Neural progenitor cell (in vitro differentiated cells): Measurements from ENCODE around the gene NNMT. TPM values are rescaled to one million over a fixed set of nuclear protein-coding genes. Genes with fewer than 3 reads are reported as not detected.

Experiments used
- DNase-seq: peaks from one replicate; pipeline ENCODE4 v3.0.0-alpha.2; 2016; ENCODE audit warnings: low spot score
- H2AFZ ChIP-seq: fragments of 200-600 bp; sonication (generic); replicated peaks from 2 replicates; pipeline ENCODE4 v1.6.1; 2016; ENCODE audit warnings: antibody characterized with exemption
- H3F3A ChIP-seq: fragments of 200-600 bp; sonication (generic); 2 replicates; pipeline ENCODE4 v1.6.1; 2016; ENCODE audit warnings: antibody characterized with exemption, low read depth
- H3K27ac ChIP-seq: fragments of 200-600 bp; sonication (generic); 2 replicates; pipeline ENCODE4 v1.5.1; 2016; ENCODE audit warnings: mild to moderate bottlenecking
- H3K27me3 ChIP-seq: fragments of 200-600 bp; sonication (generic); 2 replicates; pipeline ENCODE4 v1.6.1; 2016; ENCODE audit warnings: mild to moderate bottlenecking, moderate library complexity
- H3K36me3 ChIP-seq: fragments of 200-600 bp; sonication (generic); 2 replicates; pipeline ENCODE4 v1.5.1; 2016
- H3K4me1 ChIP-seq: fragments of 200-600 bp; sonication (generic); 2 replicates; pipeline ENCODE4 v1.6.1; 2016; ENCODE audit warnings: mixed run types
- H3K4me2 ChIP-seq: fragments of 200-600 bp; sonication (generic); 2 replicates; pipeline ENCODE4 v1.6.1; 2016
- H3K4me3 ChIP-seq: fragments of 200-600 bp; sonication (generic); 2 replicates; pipeline ENCODE4 v1.5.1; 2016
- H3K79me2 ChIP-seq: fragments of 200-600 bp; sonication (generic); 2 replicates; pipeline ENCODE4 v1.6.1; 2016; ENCODE audit warnings: low read depth
- H3K9ac ChIP-seq: fragments of 200-600 bp; sonication (generic); 2 replicates; pipeline ENCODE4 v1.6.1; 2016
- H3K9me3 ChIP-seq: fragments of 200-600 bp; sonication (generic); 2 replicates; pipeline ENCODE4 v1.5.1; 2016; ENCODE audit warnings: low read depth
- H4K20me1 ChIP-seq: fragments of 200-600 bp; sonication (generic); 2 replicates; pipeline ENCODE4 v1.6.1; 2016; ENCODE audit warnings: low read depth
- H3K27ac Mint-ChIP-seq: 3 replicates; pipeline ENCODE4 v1.8.0; 2021; ENCODE audit warnings: mixed read lengths
- H3K27me3 Mint-ChIP-seq: 2 replicates; pipeline ENCODE4 v1.8.0; 2022; ENCODE audit warnings: low read depth, mild to moderate bottlenecking, inconsistent platforms, moderate library complexity, mixed read lengths; ENCODE audit not compliant: insufficient read depth
- H3K36me3 Mint-ChIP-seq: 3 replicates; pipeline ENCODE4 v1.8.0; 2021; ENCODE audit warnings: mixed read lengths
- H3K4me1 Mint-ChIP-seq: 3 replicates; pipeline ENCODE4 v1.8.0; 2021; ENCODE audit warnings: mixed read lengths
- H3K4me3 Mint-ChIP-seq: 3 replicates; pipeline ENCODE4 v1.8.0; 2021; ENCODE audit warnings: mild to moderate bottlenecking, moderate library complexity, mixed read lengths
- H3K9me3 Mint-ChIP-seq: 3 replicates; pipeline ENCODE4 v1.8.0; 2020; ENCODE audit warnings: mixed read lengths
- EZH2 ChIP-seq: fragments of 200-600 bp; sonication (generic); IDR thresholded peaks from 2 replicates; pipeline ENCODE4 v1.6.1; 2017; ENCODE audit warnings: antibody characterized with exemption, mild to moderate bottlenecking, moderate library complexity
- EZH2phosphoT487 ChIP-seq: fragments of 200-600 bp; sonication (generic); IDR thresholded peaks from 2 replicates; pipeline ENCODE4 v1.6.1; 2017; ENCODE audit warnings: antibody characterized with exemption
- total RNA-seq: library from RNA; depleted of rRNA; stranded (reverse); fragments of >200 nt; gene quantifications from 2 replicates; pipeline ENCODE4 v1.2.3, GENCODE V29; 2015; ENCODE audit warnings: low replicate concordance
- TF ChIP-seq, protein P1 (sequence below): fragments of 200-600 bp; sonication (generic); IDR thresholded peaks from 2 replicates; pipeline ENCODE4 v1.5.1; 2017; ENCODE audit warnings: antibody characterized with exemption, mild to moderate bottlenecking

NNMT gene
- total RNA-seq, 1 donor from 2014 or later, result not detected

DNA sequence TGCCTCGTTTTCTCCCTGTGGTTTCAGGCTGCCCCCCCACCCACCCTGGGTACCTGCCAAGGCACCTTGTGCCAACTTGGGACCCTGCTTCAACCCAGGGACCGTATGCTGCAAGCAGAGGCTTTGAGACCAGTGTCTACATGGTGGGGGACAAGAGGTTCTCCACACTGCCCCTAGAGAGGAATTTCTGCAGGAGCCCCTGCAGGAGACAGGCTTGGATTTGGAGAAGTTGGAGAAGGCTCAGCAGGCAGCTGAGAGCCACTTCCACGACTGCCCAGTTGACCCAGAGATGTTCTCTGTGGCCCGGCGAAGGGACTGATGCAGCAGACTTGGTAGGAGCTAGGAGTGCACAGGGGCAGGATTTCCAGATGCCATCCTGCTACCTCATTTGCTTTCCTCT is 20.1 kb upstream of the NNMT start:
- Mint-ChIP-seq H3K27ac (no peak overlapping the region), H3K4me3 (no peak overlapping the region), H3K9me3 (no peaks in the 10 kb centered on the region), H3K27me3 (peaks cover 2% of the 10 kb centered on the region), H3K36me3 (no peaks in the 10 kb centered on the region), H3K4me1 (peaks cover 1% of the 10 kb centered on the region)
- TF ChIP-seq, protein P1, sequence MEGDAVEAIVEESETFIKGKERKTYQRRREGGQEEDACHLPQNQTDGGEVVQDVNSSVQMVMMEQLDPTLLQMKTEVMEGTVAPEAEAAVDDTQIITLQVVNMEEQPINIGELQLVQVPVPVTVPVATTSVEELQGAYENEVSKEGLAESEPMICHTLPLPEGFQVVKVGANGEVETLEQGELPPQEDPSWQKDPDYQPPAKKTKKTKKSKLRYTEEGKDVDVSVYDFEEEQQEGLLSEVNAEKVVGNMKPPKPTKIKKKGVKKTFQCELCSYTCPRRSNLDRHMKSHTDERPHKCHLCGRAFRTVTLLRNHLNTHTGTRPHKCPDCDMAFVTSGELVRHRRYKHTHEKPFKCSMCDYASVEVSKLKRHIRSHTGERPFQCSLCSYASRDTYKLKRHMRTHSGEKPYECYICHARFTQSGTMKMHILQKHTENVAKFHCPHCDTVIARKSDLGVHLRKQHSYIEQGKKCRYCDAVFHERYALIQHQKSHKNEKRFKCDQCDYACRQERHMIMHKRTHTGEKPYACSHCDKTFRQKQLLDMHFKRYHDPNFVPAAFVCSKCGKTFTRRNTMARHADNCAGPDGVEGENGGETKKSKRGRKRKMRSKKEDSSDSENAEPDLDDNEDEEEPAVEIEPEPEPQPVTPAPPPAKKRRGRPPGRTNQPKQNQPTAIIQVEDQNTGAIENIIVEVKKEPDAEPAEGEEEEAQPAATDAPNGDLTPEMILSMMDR, result no peak
- no peak for TF ChIP-seq EZH2phosphoT487
- TF ChIP-seq EZH2, result no peak
- Histone ChIP-seq H3K36me3 (no peaks in the 10 kb centered on the region), H3F3A (no peaks in the 10 kb centered on the region), H3K9me3 (no peaks in the 10 kb centered on the region), H3K27ac (no peak overlapping the region), H4K20me1 (no peaks in the 10 kb centered on the region), H2AFZ (no peak overlapping the region), H3K4me1 (peaks cover 3% of the 10 kb centered on the region), H3K4me2 (no peak overlapping the region), H3K9ac (no peak overlapping the region), H3K4me3 (no peak overlapping the region), H3K79me2 (no peaks in the 10 kb centered on the region), H3K27me3 (no peaks in the 10 kb centered on the region)
- DNase-seq, result no peak

DNA sequence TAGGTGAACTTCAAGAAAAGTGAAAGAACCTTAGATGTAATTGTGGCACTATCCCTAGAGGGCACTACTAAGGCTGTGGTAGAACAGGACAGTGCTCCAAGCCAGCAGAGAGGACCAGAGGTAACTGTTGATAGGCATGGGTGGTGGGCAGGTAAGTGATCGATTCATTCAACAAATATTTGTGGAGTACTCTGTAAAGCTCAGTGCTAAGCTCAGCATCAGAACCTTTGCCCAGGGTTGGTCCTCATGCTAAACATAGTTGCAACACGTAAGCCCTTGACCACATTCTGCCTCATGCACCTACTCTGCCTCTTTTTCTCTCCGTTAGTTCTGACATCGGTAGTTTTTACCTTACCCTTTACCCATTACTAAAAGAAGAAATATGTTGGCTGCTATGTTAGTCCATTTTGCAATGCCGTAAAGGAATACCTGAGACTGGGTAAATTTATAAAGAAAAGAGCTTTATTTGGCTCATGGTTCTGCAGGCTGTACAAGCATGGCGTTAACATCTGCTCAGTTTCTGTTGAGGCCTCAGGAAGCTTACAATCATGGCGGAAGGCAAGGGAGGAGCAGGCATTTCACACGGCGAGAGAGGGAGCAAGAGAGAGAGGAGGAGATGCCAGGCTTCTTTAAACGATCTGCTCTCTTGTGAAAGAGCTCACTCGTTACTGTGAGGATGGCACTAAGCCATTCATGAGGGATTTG is 18.4 kb upstream of the NNMT start:
- no peaks in the 10 kb centered on the region for H3K36me3 Mint-ChIP-seq
- Histone ChIP-seq H3K4me1 (peaks cover 7% of the 10 kb centered on the region), H3K36me3 (no peaks in the 10 kb centered on the region), H3K27me3 (no peaks in the 10 kb centered on the region), H3K9me3 (no peaks in the 10 kb centered on the region), H3K79me2 (no peaks in the 10 kb centered on the region), H3K4me2 (no peak overlapping the region), H3K9ac (no peak overlapping the region), H3K27ac (no peak overlapping the region), H3F3A (no peaks in the 10 kb centered on the region), H4K20me1 (no peaks in the 10 kb centered on the region), H3K4me3 (no peak overlapping the region), H2AFZ (no peak overlapping the region)
- H3K4me1 Mint-ChIP-seq, result peaks cover 4% of the 10 kb centered on the region
- H3K27me3 Mint-ChIP-seq, result peaks cover 2% of the 10 kb centered on the region
- no peak for TF ChIP-seq EZH2phosphoT487
- TF ChIP-seq EZH2, result no peak
- TF ChIP-seq, protein P1, result no peak
- DNase-seq, result no peak
- H3K9me3 Mint-ChIP-seq, result no peaks in the 10 kb centered on the region
- H3K27ac Mint-ChIP-seq, result no peak overlapping the region
- no peak overlapping the region for H3K4me3 Mint-ChIP-seq

DNA sequence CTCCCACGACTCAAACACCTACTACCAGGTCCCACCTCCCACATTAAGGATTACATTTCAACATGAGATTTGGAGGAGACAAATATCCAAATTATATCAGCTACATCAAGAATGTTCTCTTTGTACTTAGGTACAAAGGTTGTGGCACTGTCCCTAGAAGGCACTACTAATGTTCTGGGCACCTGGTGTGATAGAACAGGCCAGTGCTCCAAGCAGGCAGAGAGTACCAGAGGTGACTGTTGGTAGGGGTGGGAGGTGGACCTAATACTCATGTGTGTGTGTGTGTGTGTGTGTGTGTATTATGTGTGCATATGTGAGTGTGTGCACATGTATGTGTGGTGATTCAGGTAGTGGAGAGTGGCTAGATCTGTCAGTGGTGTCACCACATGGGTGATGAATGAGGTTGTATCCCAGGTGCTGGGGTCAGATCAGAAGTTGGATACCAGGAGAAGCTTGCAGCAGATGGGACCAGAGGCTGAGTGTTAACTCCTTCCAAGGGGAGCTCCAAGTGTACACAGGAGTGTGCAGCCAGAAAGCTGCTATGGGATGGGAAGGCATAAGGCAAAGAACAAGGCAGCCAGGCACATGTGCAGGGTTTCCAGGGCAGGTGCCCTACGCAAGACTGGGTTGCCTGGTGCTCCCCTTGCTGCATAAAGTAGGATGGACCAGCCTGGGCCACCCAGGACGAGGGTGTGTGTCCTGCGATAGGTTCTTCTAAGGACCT is 17.7 kb upstream of the NNMT start:
- Histone ChIP-seq H3K4me2 (no peak overlapping the region), H4K20me1 (no peaks in the 10 kb centered on the region), H2AFZ (no peak overlapping the region), H3K9me3 (no peaks in the 10 kb centered on the region), H3K36me3 (no peaks in the 10 kb centered on the region), H3K79me2 (no peaks in the 10 kb centered on the region), H3K27ac (no peak overlapping the region), H3K27me3 (no peaks in the 10 kb centered on the region), H3K9ac (no peak overlapping the region), H3F3A (no peaks in the 10 kb centered on the region), H3K4me1 (peaks cover 7% of the 10 kb centered on the region), H3K4me3 (no peak overlapping the region)
- H3K4me3 Mint-ChIP-seq, result no peak overlapping the region
- no peaks in the 10 kb centered on the region for H3K36me3 Mint-ChIP-seq
- H3K9me3 Mint-ChIP-seq, result no peaks in the 10 kb centered on the region
- H3K27ac Mint-ChIP-seq, result no peak overlapping the region
- no peak for DNase-seq
- TF ChIP-seq EZH2phosphoT487, result no peak
- peaks cover 4% of the 10 kb centered on the region for H3K4me1 Mint-ChIP-seq
- H3K27me3 Mint-ChIP-seq, result peaks cover 2% of the 10 kb centered on the region
